Gastrocnemius medialis (tissue), 4 donors: Measurements from ENCODE around the gene NIPAL1.

Experiments used
- POLR2A ChIP-seq, 2 donors: fragments of 450-650 bp; IDR thresholded peaks; one replicate each; pipeline ENCODE4 v1.6.1; 2017; ENCODE audit warnings: antibody characterized with exemption in 2 of 2, mild to moderate bottlenecking in 2 of 2, moderate library complexity in 2 of 2
- TF ChIP-seq, protein P1 (sequence below), 5 experiments: fragments of 450-650 bp in 3 of 5; fragments of 200-600 bp in 2 of 5; sonication (generic) in 2 of 5; IDR thresholded peaks in 4 of 5; conservative IDR thresholded peaks in 1 of 5; 1 replicate in 4 of 5; 2 replicates in 1 of 5; pipeline ENCODE4 v1.5.1; 2016 to 2019; ENCODE audit warnings: antibody characterized with exemption in 5 of 5, mild to moderate bottlenecking in 3 of 5, moderate library complexity in 3 of 5

DNA sequence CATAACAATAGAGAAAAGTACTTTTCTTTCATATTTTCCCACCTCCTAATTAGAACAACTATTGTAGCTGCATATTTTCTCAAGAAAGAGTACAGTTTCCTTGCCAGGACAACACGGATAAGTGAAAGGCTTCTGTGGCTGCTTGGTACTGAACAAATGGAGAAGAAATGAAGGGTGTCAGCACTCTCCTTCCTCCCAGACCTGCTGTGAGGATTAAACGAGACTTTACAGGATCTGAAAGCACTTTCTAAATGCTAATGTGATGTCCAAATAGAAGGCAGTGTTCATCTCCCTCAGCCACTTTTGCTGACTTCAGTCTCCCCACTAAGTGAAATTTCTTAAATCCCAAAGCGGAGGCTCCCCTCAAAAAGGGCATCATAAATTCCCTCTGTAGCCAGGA, 13.9 kb downstream of the NIPAL1 start:
- TF ChIP-seq, protein P1, sequence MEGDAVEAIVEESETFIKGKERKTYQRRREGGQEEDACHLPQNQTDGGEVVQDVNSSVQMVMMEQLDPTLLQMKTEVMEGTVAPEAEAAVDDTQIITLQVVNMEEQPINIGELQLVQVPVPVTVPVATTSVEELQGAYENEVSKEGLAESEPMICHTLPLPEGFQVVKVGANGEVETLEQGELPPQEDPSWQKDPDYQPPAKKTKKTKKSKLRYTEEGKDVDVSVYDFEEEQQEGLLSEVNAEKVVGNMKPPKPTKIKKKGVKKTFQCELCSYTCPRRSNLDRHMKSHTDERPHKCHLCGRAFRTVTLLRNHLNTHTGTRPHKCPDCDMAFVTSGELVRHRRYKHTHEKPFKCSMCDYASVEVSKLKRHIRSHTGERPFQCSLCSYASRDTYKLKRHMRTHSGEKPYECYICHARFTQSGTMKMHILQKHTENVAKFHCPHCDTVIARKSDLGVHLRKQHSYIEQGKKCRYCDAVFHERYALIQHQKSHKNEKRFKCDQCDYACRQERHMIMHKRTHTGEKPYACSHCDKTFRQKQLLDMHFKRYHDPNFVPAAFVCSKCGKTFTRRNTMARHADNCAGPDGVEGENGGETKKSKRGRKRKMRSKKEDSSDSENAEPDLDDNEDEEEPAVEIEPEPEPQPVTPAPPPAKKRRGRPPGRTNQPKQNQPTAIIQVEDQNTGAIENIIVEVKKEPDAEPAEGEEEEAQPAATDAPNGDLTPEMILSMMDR (IDR thresholded peaks at IDR 0.05 in 4 of 5, conservative IDR thresholded peaks at IDR 0.05 in 1 of 5): no peak
- TF ChIP-seq POLR2A (IDR thresholded peaks at IDR 0.05): no peak
